ENCODE results near the gene RAB31. TPM values are rescaled to one million over a fixed set of nuclear protein-coding genes. Genes with fewer than 3 reads are reported as not detected.
A peak's percentile ranks its signal among the peaks of the same experiment; 100 is the strongest.

RAB31 gene, protein sequence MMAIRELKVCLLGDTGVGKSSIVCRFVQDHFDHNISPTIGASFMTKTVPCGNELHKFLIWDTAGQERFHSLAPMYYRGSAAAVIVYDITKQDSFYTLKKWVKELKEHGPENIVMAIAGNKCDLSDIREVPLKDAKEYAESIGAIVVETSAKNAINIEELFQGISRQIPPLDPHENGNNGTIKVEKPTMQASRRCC
- total RNA-seq: 36.8 TPM

DNA sequence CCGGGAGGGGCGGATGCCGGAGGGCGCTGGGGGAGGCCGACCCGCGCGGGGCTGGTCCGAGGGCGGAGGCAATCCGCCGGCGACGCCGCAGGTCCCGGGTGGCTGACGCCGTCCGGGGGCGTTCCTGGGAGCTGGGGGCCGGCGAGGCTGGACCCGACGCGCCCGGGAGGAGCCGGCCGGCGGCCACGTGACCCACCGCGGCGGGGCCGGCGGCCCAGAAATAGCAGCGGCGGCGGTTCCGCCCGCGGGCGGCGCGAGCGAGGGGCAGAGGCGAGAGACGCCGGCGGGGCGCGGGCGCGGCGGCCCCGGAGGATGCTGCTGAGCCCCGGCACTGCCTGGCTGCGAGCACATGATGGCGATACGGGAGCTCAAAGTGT, at the start of gene RAB31:
Gene RAB31, plus strand, starts transcription at position 245 of the 377 bp plus-strand sequence. Its CDS starts 105 bp downstream, at position 350.
- peak; percentile 70 to 92 for DNase-seq (ENCODE audit: low spot score in 2 of 2)

DNA sequence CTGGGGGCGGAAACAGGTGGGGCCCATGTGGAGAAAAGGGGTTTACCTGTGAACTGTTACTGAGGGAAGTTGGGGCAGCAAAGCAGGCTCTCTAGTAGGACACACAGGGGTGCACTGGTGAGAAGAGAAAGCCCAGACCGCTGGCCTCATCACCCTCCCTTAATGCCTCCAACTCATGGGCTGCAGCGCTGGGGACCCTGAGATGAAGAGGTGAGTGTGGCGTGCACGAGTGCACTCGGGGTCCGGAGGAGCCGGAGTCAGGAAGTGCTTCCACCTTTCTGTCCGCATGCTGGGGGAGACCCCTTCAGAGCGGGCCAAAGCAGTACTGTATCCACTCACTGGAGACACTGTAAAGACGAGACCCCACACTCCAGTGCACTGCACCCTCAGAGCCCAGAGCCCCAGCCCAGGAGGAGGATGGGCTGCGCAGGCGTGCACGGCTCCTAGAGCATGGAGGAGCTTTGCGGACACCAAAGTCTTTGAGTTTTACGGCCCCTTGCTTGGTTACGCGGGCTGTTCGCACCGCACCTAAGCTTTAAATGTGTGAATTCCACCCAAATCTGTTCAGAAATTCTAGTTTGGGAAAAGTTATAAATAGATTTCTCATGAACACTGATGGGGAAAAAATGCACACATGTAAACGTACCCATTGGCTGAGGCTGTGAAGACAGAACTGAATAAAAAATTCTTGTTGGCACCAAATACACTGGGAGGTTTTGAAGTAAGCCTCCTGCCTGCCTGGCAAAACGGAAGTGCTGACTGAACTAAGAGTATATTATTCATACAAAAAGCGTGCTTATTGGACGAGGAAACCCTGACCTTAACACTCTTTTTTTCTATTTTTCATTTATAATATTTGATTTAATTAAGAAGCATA, 48.4 kb upstream of the RAB31 start:
- no peak overlapping the region for H3K4me3 ChIP-seq
- DNase-seq (ENCODE audit: low spot score in 2 of 2): peak in 1 of 2 donors; percentile 59
- intact Hi-C loops (cut with DNase I): no loop called here
- H3K9me3 ChIP-seq: no peaks in the 10 kb centered on the region
- TF ChIP-seq, protein P1, sequence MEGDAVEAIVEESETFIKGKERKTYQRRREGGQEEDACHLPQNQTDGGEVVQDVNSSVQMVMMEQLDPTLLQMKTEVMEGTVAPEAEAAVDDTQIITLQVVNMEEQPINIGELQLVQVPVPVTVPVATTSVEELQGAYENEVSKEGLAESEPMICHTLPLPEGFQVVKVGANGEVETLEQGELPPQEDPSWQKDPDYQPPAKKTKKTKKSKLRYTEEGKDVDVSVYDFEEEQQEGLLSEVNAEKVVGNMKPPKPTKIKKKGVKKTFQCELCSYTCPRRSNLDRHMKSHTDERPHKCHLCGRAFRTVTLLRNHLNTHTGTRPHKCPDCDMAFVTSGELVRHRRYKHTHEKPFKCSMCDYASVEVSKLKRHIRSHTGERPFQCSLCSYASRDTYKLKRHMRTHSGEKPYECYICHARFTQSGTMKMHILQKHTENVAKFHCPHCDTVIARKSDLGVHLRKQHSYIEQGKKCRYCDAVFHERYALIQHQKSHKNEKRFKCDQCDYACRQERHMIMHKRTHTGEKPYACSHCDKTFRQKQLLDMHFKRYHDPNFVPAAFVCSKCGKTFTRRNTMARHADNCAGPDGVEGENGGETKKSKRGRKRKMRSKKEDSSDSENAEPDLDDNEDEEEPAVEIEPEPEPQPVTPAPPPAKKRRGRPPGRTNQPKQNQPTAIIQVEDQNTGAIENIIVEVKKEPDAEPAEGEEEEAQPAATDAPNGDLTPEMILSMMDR (IDR thresholded peaks at IDR 0.05): no peak
- H3K4me1 ChIP-seq: no peaks in the 10 kb centered on the region
- peak overlapping the region; percentile 24 to 31 for H3K27ac ChIP-seq
- no peaks in the 10 kb centered on the region for H3K36me3 ChIP-seq
- H3K27me3 ChIP-seq: no peaks in the 10 kb centered on the region

More for the DNA sequence above, at the start of gene RAB31:
- TF ChIP-seq, protein P1 (IDR thresholded peaks at IDR 0.05): no peak
- no peaks in the 10 kb centered on the region for H3K27me3 ChIP-seq
- H3K4me1 ChIP-seq: peaks cover 0 to 33% of the 10 kb centered on the region in 2 donors
- H3K27ac ChIP-seq: peak within 1 kb of the TSS; percentile 89 to 99
- no peaks in the 10 kb centered on the region for H3K36me3 ChIP-seq
- intact Hi-C loops (cut with DNase I): loop anchor here (1.0 to 5.0 kb wide), 4 partner anchors 35 to 207 kb away; partner anchors contain the start of gene VAPA
- peak within 1 kb of the TSS; percentile 78 to 81 for H3K4me3 ChIP-seq
- H3K9me3 ChIP-seq: no peaks in the 10 kb centered on the region

DNA sequence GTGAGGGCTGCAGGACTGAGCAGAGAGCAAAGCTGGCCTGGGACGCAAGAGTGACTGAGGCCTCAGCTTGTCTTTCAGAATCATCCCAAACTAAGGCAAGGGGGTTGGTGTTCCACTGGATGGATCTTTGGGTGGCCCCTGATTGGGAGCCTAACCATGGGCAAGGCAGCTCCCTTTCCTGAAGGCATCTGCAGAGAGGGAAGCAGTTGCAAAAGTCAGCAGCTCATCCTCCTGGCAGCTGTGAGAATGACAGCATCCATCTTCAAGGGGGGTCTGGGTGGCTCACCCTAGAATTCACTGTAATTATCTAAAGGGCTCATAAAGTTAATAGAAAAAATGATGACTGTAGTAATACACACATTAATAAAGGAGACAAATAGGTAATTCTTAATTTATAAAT, 46.5 kb upstream of the RAB31 start:
- H3K9me3 ChIP-seq: no peaks in the 10 kb centered on the region
- no peak overlapping the region for H3K4me3 ChIP-seq
- TF ChIP-seq, protein P1 (IDR thresholded peaks at IDR 0.05): no peak
- peak in 1 of 2 donors; percentile 46 for DNase-seq (ENCODE audit: low spot score in 2 of 2)
- no peaks in the 10 kb centered on the region for H3K27me3 ChIP-seq
- H3K36me3 ChIP-seq: no peaks in the 10 kb centered on the region
- intact Hi-C loops (cut with DNase I): no loop called here
- no peak overlapping the region for H3K27ac ChIP-seq
- H3K4me1 ChIP-seq: no peaks in the 10 kb centered on the region

DNA sequence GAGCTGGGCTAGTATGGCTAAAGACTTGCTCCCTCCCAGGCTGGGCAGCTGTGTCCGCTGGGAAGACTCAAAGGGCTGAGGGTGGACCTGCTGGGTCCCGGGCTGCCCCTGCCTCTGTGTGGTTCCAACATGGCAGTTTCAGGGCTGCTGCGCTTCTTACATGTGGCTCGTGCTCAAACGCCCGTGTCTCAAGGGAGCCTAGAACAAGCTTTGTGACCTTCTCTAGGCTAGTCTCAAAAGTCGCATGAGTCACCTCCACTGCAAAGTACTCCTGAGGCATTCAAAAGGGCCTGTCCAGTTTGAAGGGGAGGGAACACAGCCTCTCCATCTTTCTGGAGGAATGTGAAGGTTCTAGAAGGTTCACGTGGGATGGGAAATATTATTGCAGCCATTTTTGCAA, 44.7 kb upstream of the RAB31 start:
- intact Hi-C loops (cut with DNase I): no loop called here
- TF ChIP-seq, protein P1 (IDR thresholded peaks at IDR 0.05): no peak
- Histone ChIP-seq H3K4me3 (no peak overlapping the region), H3K9me3 (no peaks in the 10 kb centered on the region), H3K27ac (no peak overlapping the region), H3K27me3 (no peaks in the 10 kb centered on the region), H3K36me3 (no peaks in the 10 kb centered on the region), H3K4me1 (no peaks in the 10 kb centered on the region)
- DNase-seq (ENCODE audit: low spot score in 2 of 2): no peak

DNA sequence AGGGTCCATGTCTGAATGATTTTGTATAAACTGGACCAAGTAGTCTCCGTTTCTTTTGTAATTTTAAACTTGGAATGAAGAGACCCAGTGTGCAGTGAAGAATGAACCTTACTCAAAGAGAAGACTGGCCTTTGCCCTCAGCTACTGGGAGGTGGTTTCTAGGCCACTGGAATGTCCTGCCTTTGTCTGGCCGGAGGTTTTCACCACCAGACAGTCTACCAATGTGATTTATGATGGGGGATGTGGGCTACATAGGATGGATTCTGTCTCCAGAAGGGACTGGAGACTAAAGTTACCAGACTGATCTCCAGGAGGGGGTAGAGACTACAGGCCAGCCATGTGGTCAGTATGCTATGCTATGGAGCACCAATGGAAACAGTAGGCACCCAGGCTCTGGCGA, 42.8 kb upstream of the RAB31 start:
- no peaks in the 10 kb centered on the region for H3K36me3 ChIP-seq
- no peak for DNase-seq (ENCODE audit: low spot score in 2 of 2)

More for the DNA sequence above, 42.8 kb upstream of the RAB31 start:
- Histone ChIP-seq H3K9me3 (no peaks in the 10 kb centered on the region), H3K4me1 (no peaks in the 10 kb centered on the region), H3K27ac (no peak overlapping the region), H3K27me3 (no peaks in the 10 kb centered on the region), H3K4me3 (no peak overlapping the region)
- intact Hi-C loops (cut with DNase I): no loop called here
- TF ChIP-seq, protein P1 (IDR thresholded peaks at IDR 0.05): no peak
